ENCODE measurements around the gene TMEM163. TPM values are rescaled to one million over a fixed set of nuclear protein-coding genes. Genes with fewer than 3 reads are reported as not detected.

TMEM163 gene
- total and polyA plus RNA-seq, 2 donors (not counting 3 experiments of a cell fraction or from before 2014, with no cell fraction given), result 1.0 to 2.8 TPM

- Histone ChIP-seq H3K4me3 (replicated peaks in 1 of 3; ENCODE audit: insufficient read depth in 1 of 3, low read depth in 1 of 3, low read length in 3 of 3) (no peak overlapping the region), H4K20me1 (replicated peaks; ENCODE audit: control insufficient read depth, extremely low read depth, insufficient read depth, low read length) (no peaks in the 10 kb centered on the region), H2AFZ (ENCODE audit: low read depth, low read length) (no peak overlapping the region), H3K9me3 (replicated peaks; ENCODE audit: control insufficient read depth, insufficient read depth, low read length) (no peaks in the 10 kb centered on the region), H3K36me3 (ENCODE audit: control insufficient read depth in 2 of 2, extremely low read depth in 1 of 2, insufficient read depth in 2 of 2, low read length in 2 of 2) (no peaks in the 10 kb centered on the region), H3K27ac (ENCODE audit: insufficient read depth, low read depth, low read length) (no peak overlapping the region), H3K4me1 (ENCODE audit: control insufficient read depth, extremely low read depth, insufficient read depth, low read length) (peaks cover 29% of the 10 kb centered on the region), H3K27me3 (ENCODE audit: control insufficient read depth in 2 of 2, insufficient read depth in 2 of 2, low read length in 2 of 2) (no peaks in the 10 kb centered on the region), H3K4me2 (ENCODE audit: insufficient read depth, low read length) (no peak overlapping the region), H3K79me2 (ENCODE audit: control insufficient read depth, insufficient read depth, low read length) (no peaks in the 10 kb centered on the region), H3K9ac (replicated peaks; ENCODE audit: extremely low read depth, insufficient read depth, low read length) (no peak overlapping the region), H3K9me1 (replicated peaks; ENCODE audit: control insufficient read depth, extremely low read depth, insufficient read depth, low read length) (no peaks in the 10 kb centered on the region)
- ChIA-PET CTCF (no interaction called here), POLR2A (no interaction called here)
- FAIRE-seq (no peak), DNase-seq (ENCODE audit: low read depth, low spot score) (no peak)
- dilution Hi-C loops (cut with MboI; ENCODE audit: extremely low pct_ligation_motif_present, low sequenced_read_pairs) (no loop called here), intact Hi-C loops (cut with micrococcal nuclease) (no loop called here)
- TF ChIP-seq FOS (IDR thresholded peaks at IDR 0.05; ENCODE audit: borderline replicate concordance, insufficient read depth, low read length), result no peak
- TF ChIP-seq MYC (IDR thresholded peaks at IDR 0.05; ENCODE audit: low read depth, low read length), result no peak
- no peak for TF ChIP-seq GATA2 (IDR thresholded peaks at IDR 0.05; ENCODE audit: insufficient read depth, insufficient read length, low read depth, low read length)
- TF ChIP-seq JUN (IDR thresholded peaks at IDR 0.05; ENCODE audit: borderline replicate concordance, insufficient read depth, insufficient read length, low read depth), result no peak
- TF ChIP-seq CTCF (IDR thresholded peaks at IDR 0.05; ENCODE audit: extremely low read depth in 1 of 2, insufficient read depth in 1 of 2, low read depth in 1 of 2, low read length in 2 of 2), result no peak
- TF ChIP-seq POLR2A (IDR thresholded peaks at IDR 0.05; ENCODE audit: low read depth, low read length), result no peak
- TF ChIP-seq POLR2AphosphoS5 (IDR thresholded peaks at IDR 0.05; ENCODE audit: insufficient read depth, low read depth, low read length), result no peak
- TF ChIP-seq MAX (IDR thresholded peaks at IDR 0.05; ENCODE audit: insufficient read depth, insufficient read length), result no peak
- no peak for TF ChIP-seq EZH2 (IDR thresholded peaks at IDR 0.05; ENCODE audit: borderline replicate concordance, low read depth, low read length, severe bottlenecking)
- BruUV-seq (replicated peaks), result no TSS peak
Measured at GRCh38 chr2:134737671-134738070, 18.9 kb upstream of the TMEM163 start.
